Thyroid gland (tissue), 4 donors: ENCODE results near the gene AMY1B.
"Not testable (repeated sequence)": the region's sequence is repeated elsewhere in the genome, so short reads cannot be mapped to it uniquely, and the experiment has no call there.

Experiments used
- CTCF ChIP-seq, 6 experiments: fragments of 200-600 bp in 3 of 6; fragments of 450-650 bp in 3 of 6; sonication (generic) in 3 of 6; IDR thresholded peaks; one replicate each; pipeline ENCODE4 v1.5.1; 2016 to 2019; ENCODE audit warnings: antibody characterized with exemption in 6 of 6, mild to moderate bottlenecking in 2 of 6, inconsistent platforms in 1 of 6, moderate library complexity in 1 of 6
- POLR2A ChIP-seq, 2 donors: fragments of 450-650 bp; IDR thresholded peaks; one replicate each; pipeline ENCODE4 v1.6.1; 2017; ENCODE audit warnings: antibody characterized with exemption in 2 of 2, mild to moderate bottlenecking in 2 of 2, moderate library complexity in 1 of 2

- not testable (repeated sequence) for TF ChIP-seq CTCF, POLR2A (IDR thresholded peaks at IDR 0.05)
Observed at GRCh38 chr1:103744449-103744848, 48.4 kb upstream of the AMY1B start.
